ENCODE measurements around the gene TAB2. TPM values are rescaled to one million over a fixed set of nuclear protein-coding genes. Genes with fewer than 3 reads are reported as not detected.

TAB2 gene
- total RNA-seq, 1 experiment from 2014 or later: 56.2 TPM

DNA sequence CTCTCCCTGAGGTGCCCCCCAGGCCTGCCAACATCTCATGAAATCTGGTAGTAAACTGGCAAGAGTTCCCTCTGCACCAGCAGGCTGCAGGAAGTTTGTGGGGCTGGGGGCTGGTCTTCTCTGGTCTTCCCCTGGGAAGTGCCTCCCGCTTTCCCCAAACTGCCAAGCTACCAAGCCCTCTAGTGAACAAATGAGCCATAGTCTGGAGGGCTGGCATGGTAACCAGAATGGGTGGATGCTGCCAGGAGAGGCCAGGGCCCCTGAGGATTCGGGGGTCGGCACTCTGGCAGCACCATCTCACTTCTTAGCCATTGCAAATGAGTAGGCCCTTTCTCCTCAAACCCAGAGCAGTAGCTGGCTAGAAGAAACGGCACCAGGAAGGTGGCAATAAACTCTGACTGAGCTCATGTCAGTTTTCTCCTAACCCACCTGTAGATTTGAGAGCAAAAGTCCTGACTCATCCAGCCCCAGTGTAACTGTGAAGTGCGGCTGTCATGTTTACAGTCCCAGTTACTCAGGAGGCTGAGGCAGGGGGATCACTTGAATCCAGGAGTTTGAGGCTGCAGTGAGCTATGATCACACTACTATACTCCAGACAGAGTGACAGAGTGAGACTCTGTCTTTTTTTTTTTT is 131.4 kb downstream of the TAB2 start:
- Histone ChIP-seq H3T11ph (ENCODE audit: low read length) (no peak overlapping the region), H3K4me2 (ENCODE audit: insufficient read depth, insufficient read length, low read length) (no peak overlapping the region), H2BK20ac (ENCODE audit: low read depth, low read length, poor library complexity, severe bottlenecking) (no peak overlapping the region), H4K5ac (ENCODE audit: insufficient read length, low read depth, low read length) (no peak overlapping the region), H3K18ac (ENCODE audit: insufficient read length, low read depth, low read length) (no peak overlapping the region), H2AK5ac (ENCODE audit: insufficient read length, low read length) (no peak overlapping the region), H3K4ac (ENCODE audit: low read depth, low read length) (no peak overlapping the region), H4K20me1 (ENCODE audit: control insufficient read depth, insufficient read depth, insufficient read length) (no peaks in the 10 kb centered on the region), H3K9ac (ENCODE audit: extremely low read depth, insufficient read length, low read length) (no peak overlapping the region), H3K14ac (ENCODE audit: insufficient read depth, low read length) (no peak overlapping the region), H2BK12ac (ENCODE audit: insufficient read length, low read depth, low read length) (no peak overlapping the region), H4K8ac (replicated peaks; ENCODE audit: insufficient read length, low read depth, low read length) (no peak overlapping the region), H3K27ac (ENCODE audit: insufficient read length, low read depth, low read length) (no peak overlapping the region), H3K79me2 (ENCODE audit: insufficient read depth, low read length) (no peaks in the 10 kb centered on the region), H4K91ac (ENCODE audit: insufficient read length, low read depth, low read length) (no peak overlapping the region), H2BK15ac (ENCODE audit: low read depth, low read length) (no peak overlapping the region), H3K23ac (ENCODE audit: insufficient read length, low read depth, low read length) (no peak overlapping the region), H2BK5ac (ENCODE audit: insufficient read length, low read length) (no peak overlapping the region), H3K9me3 (ENCODE audit: control insufficient read depth, low read depth, low read length) (no peaks in the 10 kb centered on the region), H3K56ac (ENCODE audit: insufficient read length, low read depth, low read length) (no peak overlapping the region), H3K4me1 (ENCODE audit: insufficient read depth, low read length) (no peaks in the 10 kb centered on the region), H2AFZ (ENCODE audit: low read length) (no peak overlapping the region), H3K79me1 (ENCODE audit: insufficient read depth, low read depth, low read length, poor library complexity, severe bottlenecking) (no peaks in the 10 kb centered on the region), H2BK120ac (ENCODE audit: low read depth, low read length, poor library complexity, severe bottlenecking) (no peak overlapping the region), H3K27me3 (ENCODE audit: insufficient read depth, low read length) (peaks cover 18% of the 10 kb centered on the region; the same call in 1 of the 2 replicates), H3K23me2 (ENCODE audit: insufficient read length, low read depth, low read length, poor library complexity, severe bottlenecking) (peaks cover 6% of the 10 kb centered on the region)
- Mint-ChIP-seq H3K4me1 (0 out of 4 replicates have a peak, but pooled peaks cover 0 to 2% of the 10 kb centered on the region in 2 experiments), H3K4me3 (no peak overlapping the region), H3K36me3 (ENCODE audit: insufficient read depth in 1 of 3, low read depth in 3 of 3) (no peaks in the 10 kb centered on the region), H3K27ac (no peak overlapping the region), H3K27me3 (ENCODE audit: low read depth) (peaks cover 51% of the 10 kb centered on the region), H3K9me3 (peaks cover 0 to 3% of the 10 kb centered on the region in 2 experiments; a peak in 3 of 5 replicates)
- no peak for TF ChIP-seq CTCF (conservative IDR thresholded peaks at IDR 0.05)
- DNase-seq: no peak
- WGBS (ENCODE audit: extremely low coverage, insufficient read length, low lambda C conversion rate): no CpG with 5 or more reads among the region's 5 CpGs
